ENCODE measurements around the gene RBM38. TPM values are rescaled to one million over a fixed set of nuclear protein-coding genes. Genes with fewer than 3 reads are reported as not detected.
"Not testable (repeated sequence)": the region's sequence is repeated elsewhere in the genome, so short reads cannot be mapped to it uniquely, and the experiment has no call there.

RBM38 gene
- total RNA-seq: 10 to 100 TPM; 11.0 to 16.0 (median 12.0) TPM

- Histone ChIP-seq H3K4me1 (peaks cover 5 to 30% of the 10 kb centered on the region in 2 donors), H3K4me3 (replicated peaks in 1 of 3) (peak within 1 kb of the TSS in 2 of 3 donors; percentile 12 to 58), H3K36me3 (no peaks in the 10 kb centered on the region), H3K9me3 (no peaks in the 10 kb centered on the region), H3K27ac (peak within 1 kb of the TSS in 1 of 3 donors; percentile 53), H3K27me3 (no peaks in the 10 kb centered on the region)
- intact Hi-C loops (cut with DNase I): no loop called here
- 48 to 51% methylated on average over 31 to 40 of the region's 78 CpGs for WGBS, 2 donors
- peak; percentile 47 to 49 for DNase-seq
- TF ChIP-seq CTCF (IDR thresholded peaks at IDR 0.05) (no peak), POLR2A (IDR thresholded peaks at IDR 0.05) (no peak)
Observed at GRCh38 chr20:57390604-57391438, at the start of gene RBM38. Gene RBM38 (plus strand): TSS chr20:57391396. CDS start chr20:57391582, 186 bp downstream.

- Histone ChIP-seq H3K9me3 (no peaks in the 10 kb centered on the region), H3K36me3 (no peaks in the 10 kb centered on the region), H3K4me1 (no peaks in the 10 kb centered on the region), H3K27me3 (no peaks in the 10 kb centered on the region), H3K4me3 (replicated peaks in 1 of 3) (no peak overlapping the region), H3K27ac (no peak overlapping the region)
- no peak for TF ChIP-seq POLR2A (IDR thresholded peaks at IDR 0.05)
- TF ChIP-seq CTCF (IDR thresholded peaks at IDR 0.05): no peak
- intact Hi-C loops (cut with DNase I): no loop called here
- 76 to 82% methylated on average over 2 of the region's 2 CpGs for WGBS, 2 donors
- DNase-seq: no peak
Observed at GRCh38 chr20:57341663-57342062, 49.5 kb upstream of the RBM38 start.

GRCh38 chr20:57342829-57343228 lies 48.4 kb upstream of the RBM38 start:
- intact Hi-C loops (cut with DNase I): no loop called here

GRCh38 chr20:57346477-57346876 lies 44.7 kb upstream of the RBM38 start:
- no peak overlapping the region for H3K27ac ChIP-seq
- peak; percentile 87 to 90 for DNase-seq
- intact Hi-C loops (cut with DNase I): loop anchor here (2.0 kb wide), 1 partner anchor 258 kb away; no protein-coding TSS in a partner anchor
- no peaks in the 10 kb centered on the region for H3K9me3 ChIP-seq
- no peaks in the 10 kb centered on the region for H3K36me3 ChIP-seq
- H3K4me1 ChIP-seq: no peaks in the 10 kb centered on the region
- no peaks in the 10 kb centered on the region for H3K27me3 ChIP-seq
- peak; percentile 53 to 87 (median 81) for TF ChIP-seq CTCF (IDR thresholded peaks at IDR 0.05)
- TF ChIP-seq POLR2A (IDR thresholded peaks at IDR 0.05): no peak
- no peak overlapping the region for H3K4me3 ChIP-seq (replicated peaks in 1 of 3)
- 1% methylated on average over 4 of the region's 4 CpGs for WGBS, 2 donors

More at GRCh38 chr20:57342829-57343228, 48.4 kb upstream of the RBM38 start:
- no peaks in the 10 kb centered on the region for H3K36me3 ChIP-seq
- no peaks in the 10 kb centered on the region for H3K27me3 ChIP-seq
- H3K27ac ChIP-seq: no peak overlapping the region
- no peaks in the 10 kb centered on the region for H3K4me1 ChIP-seq
- no peak overlapping the region for H3K4me3 ChIP-seq (replicated peaks in 1 of 3)
- WGBS, 2 donors: 58 to 61% methylated on average over 2 of the region's 2 CpGs
- no peak for TF ChIP-seq CTCF (IDR thresholded peaks at IDR 0.05)
- no peak for TF ChIP-seq POLR2A (IDR thresholded peaks at IDR 0.05)
- DNase-seq: no peak
- no peaks in the 10 kb centered on the region for H3K9me3 ChIP-seq

GRCh38 chr20:57347393-57347792 lies 43.8 kb upstream of the RBM38 start:
- DNase-seq: no peak
- no peaks in the 10 kb centered on the region for H3K9me3 ChIP-seq
- H3K4me1 ChIP-seq: peaks cover 0 to 7% of the 10 kb centered on the region in 2 donors
- H3K36me3 ChIP-seq: no peaks in the 10 kb centered on the region
- H3K27me3 ChIP-seq: no peaks in the 10 kb centered on the region
- H3K27ac ChIP-seq: no peak overlapping the region
- intact Hi-C loops (cut with DNase I): loop anchor here (2.0 kb wide), 1 partner anchor 259 kb away; no protein-coding TSS in a partner anchor
- WGBS, 2 donors: 79 to 85% methylated on average over 4 of the region's 4 CpGs
- TF ChIP-seq CTCF (IDR thresholded peaks at IDR 0.05): no peak
- TF ChIP-seq POLR2A (IDR thresholded peaks at IDR 0.05): no peak
- H3K4me3 ChIP-seq (replicated peaks in 1 of 3): no peak overlapping the region

GRCh38 chr20:57348200-57348921 lies 42.8 kb upstream of the RBM38 start:
- WGBS, 2 donors: 77 to 79% methylated on average over 26 to 27 of the region's 47 CpGs
- H3K4me3 ChIP-seq (replicated peaks in 1 of 3); intact Hi-C loops (cut with DNase I); H3K36me3 ChIP-seq; H3K9me3 ChIP-seq; H3K27me3 ChIP-seq; DNase-seq; H3K4me1 ChIP-seq; H3K27ac ChIP-seq: not testable (repeated sequence)

- intact Hi-C loops (cut with DNase I); H3K4me3 ChIP-seq (replicated peaks in 1 of 3): not testable (repeated sequence)
- WGBS, 2 donors: 87 to 92% methylated on average over 21 of the region's 21 CpGs
Observed at GRCh38 chr20:57348922-57349574, 42.1 kb upstream of the RBM38 start.

More at GRCh38 chr20:57348922-57349574, 42.1 kb upstream of the RBM38 start:
- DNase-seq, H3K4me1 ChIP-seq, H3K27ac ChIP-seq, H3K9me3 ChIP-seq, H3K27me3 ChIP-seq, H3K36me3 ChIP-seq: not testable (repeated sequence)

Measured in thyroid gland (tissue), 4 donors.